Brain microvascular endothelial cell (primary cell): ENCODE results near the gene SLC26A4.

Experiments used
- DNase-seq: peaks from one replicate; pipeline ENCODE4 v3.0.0-alpha.2; 2020
- H3K27ac ChIP-seq: fragments of 250-450 bp; sonication (Bioruptor Pico); 2 replicates; pipeline ENCODE4 v1.5.1; 2020; ENCODE audit warnings: mild to moderate bottlenecking, moderate library complexity
- H3K27me3 ChIP-seq: fragments of 250-450 bp; sonication (Bioruptor Pico); replicated peaks from 2 replicates; pipeline ENCODE4 v1.5.1; 2020; ENCODE audit warnings: mild to moderate bottlenecking
- H3K36me3 ChIP-seq: fragments of 250-450 bp; sonication (Bioruptor Pico); replicated peaks from 2 replicates; pipeline ENCODE4 v1.5.1; 2020; ENCODE audit warnings: mild to moderate bottlenecking
- H3K4me3 ChIP-seq: 2 replicates; pipeline ENCODE4 v1.5.1; 2011; ENCODE audit warnings: low read depth, mild to moderate bottlenecking, control low read depth, low read length, moderate library complexity
- in situ Hi-C: cut with HindIII; loops from 2 replicates; pipeline ENCODE4 v1.10.0; 2017; ENCODE audit warnings: low sequenced_read_pairs, low pct_ligation_motif_present
- TF ChIP-seq, protein P1 (sequence below): IDR thresholded peaks from 2 replicates; pipeline ENCODE4 v1.5.1; 2011; ENCODE audit warnings: low read depth, mild to moderate bottlenecking, moderate library complexity, low read length, control low read depth, inconsistent platforms; ENCODE audit errors: missing control alignments

Gene SLC26A4

DNA sequence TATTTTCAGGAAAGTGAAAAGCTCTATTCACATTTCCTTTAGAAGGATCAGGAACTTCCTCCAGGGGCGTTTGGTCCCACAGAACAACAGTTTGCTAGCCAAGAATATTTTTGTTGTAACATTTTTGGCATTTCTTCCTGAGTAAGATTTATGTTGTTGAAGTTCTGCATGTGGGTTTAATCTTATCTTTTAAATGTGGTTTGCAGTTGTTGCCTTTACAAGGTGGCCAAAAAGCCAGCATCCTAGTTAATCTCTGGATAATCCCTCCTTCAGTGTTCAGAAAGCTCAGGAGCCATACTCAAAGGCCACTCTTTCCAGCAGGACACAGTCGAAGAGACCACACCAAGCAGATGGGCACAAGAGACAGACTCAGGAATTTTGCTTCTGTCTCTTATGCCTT is 30.0 kb downstream of the SLC26A4 start:
- Histone ChIP-seq H3K27ac (no peak overlapping the region), H3K27me3 (no peaks in the 10 kb centered on the region), H3K36me3 (no peaks in the 10 kb centered on the region), H3K4me3 (no peak overlapping the region)
- DNase-seq: peak; percentile 46
- TF ChIP-seq, protein P1, sequence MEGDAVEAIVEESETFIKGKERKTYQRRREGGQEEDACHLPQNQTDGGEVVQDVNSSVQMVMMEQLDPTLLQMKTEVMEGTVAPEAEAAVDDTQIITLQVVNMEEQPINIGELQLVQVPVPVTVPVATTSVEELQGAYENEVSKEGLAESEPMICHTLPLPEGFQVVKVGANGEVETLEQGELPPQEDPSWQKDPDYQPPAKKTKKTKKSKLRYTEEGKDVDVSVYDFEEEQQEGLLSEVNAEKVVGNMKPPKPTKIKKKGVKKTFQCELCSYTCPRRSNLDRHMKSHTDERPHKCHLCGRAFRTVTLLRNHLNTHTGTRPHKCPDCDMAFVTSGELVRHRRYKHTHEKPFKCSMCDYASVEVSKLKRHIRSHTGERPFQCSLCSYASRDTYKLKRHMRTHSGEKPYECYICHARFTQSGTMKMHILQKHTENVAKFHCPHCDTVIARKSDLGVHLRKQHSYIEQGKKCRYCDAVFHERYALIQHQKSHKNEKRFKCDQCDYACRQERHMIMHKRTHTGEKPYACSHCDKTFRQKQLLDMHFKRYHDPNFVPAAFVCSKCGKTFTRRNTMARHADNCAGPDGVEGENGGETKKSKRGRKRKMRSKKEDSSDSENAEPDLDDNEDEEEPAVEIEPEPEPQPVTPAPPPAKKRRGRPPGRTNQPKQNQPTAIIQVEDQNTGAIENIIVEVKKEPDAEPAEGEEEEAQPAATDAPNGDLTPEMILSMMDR: peak; percentile 26
- in situ Hi-C loops: no loop called here

- in situ Hi-C loops: no loop called here
- H3K36me3 ChIP-seq: no peaks in the 10 kb centered on the region
- H3K4me3 ChIP-seq: peak overlapping the region; percentile 18
- peak overlapping the region; percentile 17 for H3K27ac ChIP-seq
- peak; percentile 70 for DNase-seq
- no peaks in the 10 kb centered on the region for H3K27me3 ChIP-seq
- TF ChIP-seq, protein P1: no peak
Measured at GRCh38 chr7:107691716-107692115, 31.1 kb downstream of the SLC26A4 start.

GRCh38 chr7:107692501-107692900 is 31.9 kb downstream of the SLC26A4 start:
- TF ChIP-seq, protein P1: no peak
- Histone ChIP-seq H3K36me3 (no peaks in the 10 kb centered on the region), H3K27ac (peak overlapping the region; percentile 17), H3K27me3 (no peaks in the 10 kb centered on the region), H3K4me3 (no peak overlapping the region)
- in situ Hi-C loops: no loop called here
- DNase-seq: no peak

GRCh38 chr7:107693396-107693795 is 32.8 kb downstream of the SLC26A4 start:
- no peak overlapping the region for H3K4me3 ChIP-seq
- no peaks in the 10 kb centered on the region for H3K36me3 ChIP-seq
- TF ChIP-seq, protein P1: no peak
- in situ Hi-C loops: no loop called here
- H3K27me3 ChIP-seq: no peaks in the 10 kb centered on the region
- no peak overlapping the region for H3K27ac ChIP-seq
- DNase-seq: peak; percentile 50

- H3K4me3 ChIP-seq: no peak overlapping the region
- in situ Hi-C loops: no loop called here
- H3K27me3 ChIP-seq: no peaks in the 10 kb centered on the region
- H3K36me3 ChIP-seq: no peaks in the 10 kb centered on the region
- TF ChIP-seq, protein P1: no peak
- H3K27ac ChIP-seq: no peak overlapping the region
- DNase-seq: no peak
Measured at GRCh38 chr7:107694386-107694785, 33.8 kb downstream of the SLC26A4 start.

GRCh38 chr7:107696330-107696946 is 35.8 kb downstream of the SLC26A4 start:
- Histone ChIP-seq H3K4me3 (no peak overlapping the region), H3K27me3 (no peaks in the 10 kb centered on the region), H3K36me3 (no peaks in the 10 kb centered on the region), H3K27ac (no peak overlapping the region)
- in situ Hi-C loops: no loop called here
- TF ChIP-seq, protein P1: no peak
- no peak for DNase-seq
